Neural progenitor cell (in vitro differentiated cells): ENCODE results near the gene FBXW8. TPM values are rescaled to one million over a fixed set of nuclear protein-coding genes. Genes with fewer than 3 reads are reported as not detected.

ENCODE experiments used
- DNase-seq: peaks from one replicate; pipeline ENCODE4 v3.0.0-alpha.2; 2016; ENCODE audit warnings: low spot score
- H2AFZ ChIP-seq: fragments of 200-600 bp; sonication (generic); replicated peaks from 2 replicates; pipeline ENCODE4 v1.6.1; 2016; ENCODE audit warnings: antibody characterized with exemption
- H3F3A ChIP-seq: fragments of 200-600 bp; sonication (generic); 2 replicates; pipeline ENCODE4 v1.6.1; 2016; ENCODE audit warnings: antibody characterized with exemption, low read depth
- H3K27ac ChIP-seq: fragments of 200-600 bp; sonication (generic); 2 replicates; pipeline ENCODE4 v1.5.1; 2016; ENCODE audit warnings: mild to moderate bottlenecking
- H3K27me3 ChIP-seq: fragments of 200-600 bp; sonication (generic); 2 replicates; pipeline ENCODE4 v1.6.1; 2016; ENCODE audit warnings: mild to moderate bottlenecking, moderate library complexity
- H3K36me3 ChIP-seq: fragments of 200-600 bp; sonication (generic); 2 replicates; pipeline ENCODE4 v1.5.1; 2016
- H3K4me1 ChIP-seq: fragments of 200-600 bp; sonication (generic); 2 replicates; pipeline ENCODE4 v1.6.1; 2016; ENCODE audit warnings: mixed run types
- H3K4me2 ChIP-seq: fragments of 200-600 bp; sonication (generic); 2 replicates; pipeline ENCODE4 v1.6.1; 2016
- H3K4me3 ChIP-seq: fragments of 200-600 bp; sonication (generic); 2 replicates; pipeline ENCODE4 v1.5.1; 2016
- H3K79me2 ChIP-seq: fragments of 200-600 bp; sonication (generic); 2 replicates; pipeline ENCODE4 v1.6.1; 2016; ENCODE audit warnings: low read depth
- H3K9ac ChIP-seq: fragments of 200-600 bp; sonication (generic); 2 replicates; pipeline ENCODE4 v1.6.1; 2016
- H3K9me3 ChIP-seq: fragments of 200-600 bp; sonication (generic); 2 replicates; pipeline ENCODE4 v1.5.1; 2016; ENCODE audit warnings: low read depth
- H4K20me1 ChIP-seq: fragments of 200-600 bp; sonication (generic); 2 replicates; pipeline ENCODE4 v1.6.1; 2016; ENCODE audit warnings: low read depth
- H3K27ac Mint-ChIP-seq: 3 replicates; pipeline ENCODE4 v1.8.0; 2021; ENCODE audit warnings: mixed read lengths
- H3K27me3 Mint-ChIP-seq: 2 replicates; pipeline ENCODE4 v1.8.0; 2022; ENCODE audit warnings: low read depth, mild to moderate bottlenecking, inconsistent platforms, moderate library complexity, mixed read lengths; ENCODE audit not compliant: insufficient read depth
- H3K36me3 Mint-ChIP-seq: 3 replicates; pipeline ENCODE4 v1.8.0; 2021; ENCODE audit warnings: mixed read lengths
- H3K4me1 Mint-ChIP-seq: 3 replicates; pipeline ENCODE4 v1.8.0; 2021; ENCODE audit warnings: mixed read lengths
- H3K4me3 Mint-ChIP-seq: 3 replicates; pipeline ENCODE4 v1.8.0; 2021; ENCODE audit warnings: mild to moderate bottlenecking, moderate library complexity, mixed read lengths
- H3K9me3 Mint-ChIP-seq: 3 replicates; pipeline ENCODE4 v1.8.0; 2020; ENCODE audit warnings: mixed read lengths
- EZH2 ChIP-seq: fragments of 200-600 bp; sonication (generic); IDR thresholded peaks from 2 replicates; pipeline ENCODE4 v1.6.1; 2017; ENCODE audit warnings: antibody characterized with exemption, mild to moderate bottlenecking, moderate library complexity
- EZH2phosphoT487 ChIP-seq: fragments of 200-600 bp; sonication (generic); IDR thresholded peaks from 2 replicates; pipeline ENCODE4 v1.6.1; 2017; ENCODE audit warnings: antibody characterized with exemption
- total RNA-seq: library from RNA; depleted of rRNA; stranded (reverse); fragments of >200 nt; gene quantifications from 2 replicates; pipeline ENCODE4 v1.2.3, GENCODE V29; 2015; ENCODE audit warnings: low replicate concordance
- TF ChIP-seq, protein P1 (sequence below): fragments of 200-600 bp; sonication (generic); IDR thresholded peaks from 2 replicates; pipeline ENCODE4 v1.5.1; 2017; ENCODE audit warnings: antibody characterized with exemption, mild to moderate bottlenecking

The FBXW8 gene
- total RNA-seq, 1 donor from 2014 or later: 20.7 TPM

DNA sequence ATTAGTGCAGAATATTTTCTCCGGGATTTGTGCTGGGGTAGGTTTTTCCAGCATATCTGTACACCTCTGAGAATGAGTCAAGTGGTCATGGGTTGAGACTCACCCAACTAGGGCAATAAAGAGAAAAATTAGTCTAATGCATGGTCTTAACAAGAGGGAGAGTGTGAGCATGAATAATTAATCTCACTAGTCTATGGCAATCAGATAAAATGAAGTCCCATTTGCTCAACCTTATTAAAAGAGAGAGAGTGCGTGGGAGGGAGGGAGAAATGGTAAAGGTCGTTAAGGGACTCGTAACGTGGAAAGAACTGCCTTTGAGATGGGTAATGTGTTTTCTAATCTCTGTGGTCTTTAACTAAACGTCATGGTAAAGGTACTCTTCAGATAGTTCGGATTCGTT, 96.8 kb downstream of the FBXW8 start:
- H3K4me2 ChIP-seq: no peak overlapping the region
- no peaks in the 10 kb centered on the region for H3K36me3 ChIP-seq
- no peak overlapping the region for H3K9ac ChIP-seq
- Mint-ChIP-seq H3K9me3 (peaks cover 2% of the 10 kb centered on the region), H3K4me3 (no peak overlapping the region), H3K36me3 (peaks cover 44% of the 10 kb centered on the region), H3K27me3 (peaks cover 2% of the 10 kb centered on the region), H3K27ac (no peak overlapping the region), H3K4me1 (peaks cover 13% of the 10 kb centered on the region)
- H2AFZ ChIP-seq: no peak overlapping the region
- H3K79me2 ChIP-seq: no peaks in the 10 kb centered on the region
- peaks cover 32% of the 10 kb centered on the region for H3F3A ChIP-seq
- no peaks in the 10 kb centered on the region for H3K9me3 ChIP-seq
- no peak overlapping the region for H3K4me3 ChIP-seq
- no peak overlapping the region for H3K27ac ChIP-seq
- DNase-seq: no peak
- peaks cover 31% of the 10 kb centered on the region for H3K4me1 ChIP-seq
- H3K27me3 ChIP-seq: no peaks in the 10 kb centered on the region
- H4K20me1 ChIP-seq: no peaks in the 10 kb centered on the region
- TF ChIP-seq EZH2phosphoT487 (no peak), EZH2 (no peak)
- TF ChIP-seq, protein P1, sequence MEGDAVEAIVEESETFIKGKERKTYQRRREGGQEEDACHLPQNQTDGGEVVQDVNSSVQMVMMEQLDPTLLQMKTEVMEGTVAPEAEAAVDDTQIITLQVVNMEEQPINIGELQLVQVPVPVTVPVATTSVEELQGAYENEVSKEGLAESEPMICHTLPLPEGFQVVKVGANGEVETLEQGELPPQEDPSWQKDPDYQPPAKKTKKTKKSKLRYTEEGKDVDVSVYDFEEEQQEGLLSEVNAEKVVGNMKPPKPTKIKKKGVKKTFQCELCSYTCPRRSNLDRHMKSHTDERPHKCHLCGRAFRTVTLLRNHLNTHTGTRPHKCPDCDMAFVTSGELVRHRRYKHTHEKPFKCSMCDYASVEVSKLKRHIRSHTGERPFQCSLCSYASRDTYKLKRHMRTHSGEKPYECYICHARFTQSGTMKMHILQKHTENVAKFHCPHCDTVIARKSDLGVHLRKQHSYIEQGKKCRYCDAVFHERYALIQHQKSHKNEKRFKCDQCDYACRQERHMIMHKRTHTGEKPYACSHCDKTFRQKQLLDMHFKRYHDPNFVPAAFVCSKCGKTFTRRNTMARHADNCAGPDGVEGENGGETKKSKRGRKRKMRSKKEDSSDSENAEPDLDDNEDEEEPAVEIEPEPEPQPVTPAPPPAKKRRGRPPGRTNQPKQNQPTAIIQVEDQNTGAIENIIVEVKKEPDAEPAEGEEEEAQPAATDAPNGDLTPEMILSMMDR: no peak

DNA sequence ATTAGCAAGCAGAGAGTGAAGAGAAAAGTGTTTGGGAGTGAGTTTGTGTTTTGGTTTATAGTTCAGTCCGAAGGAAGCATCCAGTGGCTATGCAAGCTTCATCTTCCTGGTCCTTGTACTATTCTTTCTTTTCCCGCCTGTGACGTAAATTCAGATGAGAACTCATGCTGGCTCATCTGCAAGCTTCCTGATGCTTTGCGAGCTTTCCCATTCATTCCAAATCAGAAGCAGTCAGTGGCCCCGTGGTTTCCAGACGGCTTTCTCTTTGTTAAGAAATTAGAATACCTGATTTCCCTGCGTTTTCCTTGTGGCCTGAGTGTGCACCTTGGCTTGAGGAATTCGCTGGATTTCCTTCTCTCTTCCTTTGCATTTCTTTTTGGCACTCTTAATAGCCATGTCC, 99.0 kb downstream of the FBXW8 start:
- TF ChIP-seq, protein P1: no peak
- TF ChIP-seq EZH2phosphoT487: no peak
- TF ChIP-seq EZH2: no peak
- no peaks in the 10 kb centered on the region for H4K20me1 ChIP-seq
- H2AFZ ChIP-seq: no peak overlapping the region
- peak overlapping the region; percentile 39 for H3K27ac ChIP-seq
- peak; percentile 65 for DNase-seq
- H3K4me2 ChIP-seq: peak overlapping the region; percentile 28
- Mint-ChIP-seq H3K4me3 (no peak overlapping the region), H3K36me3 (peaks cover 63% of the 10 kb centered on the region), H3K27me3 (peaks cover 2% of the 10 kb centered on the region), H3K27ac (peak overlapping the region; percentile 85), H3K9me3 (peaks cover 20% of the 10 kb centered on the region), H3K4me1 (peaks cover 13% of the 10 kb centered on the region)
- peak overlapping the region; percentile 18 for H3K4me3 ChIP-seq
- H3K4me1 ChIP-seq: peaks cover 31% of the 10 kb centered on the region
- H3K36me3 ChIP-seq: no peaks in the 10 kb centered on the region
- H3K27me3 ChIP-seq: no peaks in the 10 kb centered on the region
- no peak overlapping the region for H3K9ac ChIP-seq
- H3K79me2 ChIP-seq: no peaks in the 10 kb centered on the region
- H3F3A ChIP-seq: peaks cover 32% of the 10 kb centered on the region
- no peaks in the 10 kb centered on the region for H3K9me3 ChIP-seq

DNA sequence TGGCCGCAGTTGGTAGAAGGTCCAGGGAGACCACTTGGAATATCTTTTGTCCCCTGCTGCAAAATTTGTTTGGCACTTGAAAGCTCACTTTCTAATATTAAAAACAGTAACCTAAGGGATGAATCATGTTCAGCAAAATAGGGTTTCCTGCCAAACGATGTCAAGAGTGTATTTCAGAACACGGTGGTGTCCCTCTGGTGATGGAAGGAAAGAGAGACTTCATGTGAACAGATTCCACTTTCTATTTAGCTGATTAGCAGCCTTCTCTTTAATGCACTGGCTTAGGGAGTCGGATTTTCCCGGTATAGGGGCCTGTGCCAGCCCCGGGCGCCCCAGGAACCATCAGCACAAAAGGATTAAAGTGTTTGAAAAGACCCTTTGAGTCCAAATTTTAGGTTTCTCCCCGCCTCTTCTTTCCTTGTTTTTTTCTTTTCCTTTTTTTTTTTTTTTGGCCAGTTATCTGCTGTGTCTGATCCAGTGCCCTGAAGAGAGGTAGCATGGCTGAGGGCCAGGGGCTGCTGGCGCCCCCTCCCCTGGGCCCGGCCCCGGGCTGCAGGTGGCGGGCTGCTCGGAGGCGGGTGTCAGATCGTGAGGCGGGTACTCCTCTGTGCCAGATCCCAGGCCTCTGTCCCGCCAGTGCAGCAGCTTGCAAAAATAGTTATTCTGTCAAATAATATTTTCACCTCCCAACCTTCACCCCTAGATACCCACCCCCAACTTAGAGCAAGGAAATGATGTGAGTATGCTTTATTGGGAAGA, 100.1 kb downstream of the FBXW8 start:
- TF ChIP-seq, protein P1: no peak
- no peak for TF ChIP-seq EZH2phosphoT487
- no peak for TF ChIP-seq EZH2
- no peaks in the 10 kb centered on the region for H3K9me3 ChIP-seq
- H3K36me3 ChIP-seq: peaks cover 4% of the 10 kb centered on the region
- Mint-ChIP-seq H3K9me3 (peaks cover 31% of the 10 kb centered on the region), H3K36me3 (peaks cover 64% of the 10 kb centered on the region), H3K4me3 (no peak overlapping the region), H3K4me1 (peaks cover 13% of the 10 kb centered on the region), H3K27ac (no peak overlapping the region), H3K27me3 (no peaks in the 10 kb centered on the region)
- no peak overlapping the region for H2AFZ ChIP-seq
- H3K27ac ChIP-seq: peak overlapping the region; percentile 11
- DNase-seq: peak; percentile 43
- peaks cover 32% of the 10 kb centered on the region for H3F3A ChIP-seq
- H3K4me3 ChIP-seq: no peak overlapping the region
- peaks cover 31% of the 10 kb centered on the region for H3K4me1 ChIP-seq
- peaks cover 2% of the 10 kb centered on the region for H3K79me2 ChIP-seq
- no peaks in the 10 kb centered on the region for H3K27me3 ChIP-seq
- H3K4me2 ChIP-seq: peak overlapping the region; percentile 28
- no peak overlapping the region for H3K9ac ChIP-seq
- H4K20me1 ChIP-seq: no peaks in the 10 kb centered on the region
